ENCODE measurements around the gene STS. TPM values are rescaled to one million over a fixed set of nuclear protein-coding genes. Genes with fewer than 3 reads are reported as not detected.
A peak's percentile ranks its signal among the peaks of the same experiment; 100 is the strongest.

STS gene
- total RNA-seq, 6 donors from 2014 or later, result 5.2 to 15.1 (median 9.6) TPM

DNA sequence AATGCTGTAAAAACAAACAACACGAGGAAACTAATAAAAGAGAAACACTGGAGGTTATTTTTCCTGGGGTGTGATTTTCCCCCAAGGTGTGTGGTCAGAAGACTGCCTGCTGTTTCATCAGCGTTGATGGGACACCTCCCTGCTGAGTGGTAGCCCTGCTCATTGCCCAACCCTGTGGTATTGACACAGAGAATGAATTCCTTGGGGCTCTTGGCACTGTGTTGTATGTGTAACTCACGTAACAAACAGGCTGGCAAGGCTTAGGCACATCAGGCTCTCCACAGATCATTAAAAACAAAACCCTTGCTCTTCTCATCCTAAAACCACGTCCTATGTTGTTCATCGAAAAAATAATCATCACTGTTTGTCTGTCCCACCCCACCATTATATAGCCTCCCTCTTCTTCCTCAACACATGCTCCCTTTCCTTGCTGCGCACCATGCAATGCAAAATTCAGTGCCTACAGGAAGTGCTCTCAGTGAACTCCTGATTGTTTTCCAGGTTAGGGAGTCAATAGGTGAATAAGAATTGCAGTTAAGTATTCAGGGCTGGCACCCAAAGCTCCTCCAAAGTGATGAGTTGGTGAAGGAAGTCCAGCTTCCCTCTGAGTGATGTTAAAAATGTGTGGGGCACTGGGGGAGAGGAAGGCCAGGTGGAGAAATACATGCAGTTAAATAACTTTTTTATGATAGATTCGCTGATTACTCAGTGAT, 11.8 kb downstream of the STS start:
- H3K4me1 ChIP-seq, result no peaks in the 10 kb centered on the region
- 64 to 74% methylated on average over 7 of the region's 7 CpGs for WGBS, 2 donors
- no peaks in the 10 kb centered on the region for H3K36me3 ChIP-seq
- H3K9me3 ChIP-seq, result no peaks in the 10 kb centered on the region
- DNase-seq (peak in 1 of 2 donors; percentile 63), ATAC-seq (ENCODE audit: low FRiP score in 2 of 2) (peak in 1 of 2 donors; percentile 59)
- H3K27me3 ChIP-seq, result no peaks in the 10 kb centered on the region
- no peak overlapping the region for H3K27ac ChIP-seq
- no peak overlapping the region for H3K4me3 ChIP-seq
- TF ChIP-seq EP300 (IDR thresholded peaks at IDR 0.05) (no peak), POLR2A (IDR thresholded peaks at IDR 0.05) (no peak)
- TF ChIP-seq, protein P1, sequence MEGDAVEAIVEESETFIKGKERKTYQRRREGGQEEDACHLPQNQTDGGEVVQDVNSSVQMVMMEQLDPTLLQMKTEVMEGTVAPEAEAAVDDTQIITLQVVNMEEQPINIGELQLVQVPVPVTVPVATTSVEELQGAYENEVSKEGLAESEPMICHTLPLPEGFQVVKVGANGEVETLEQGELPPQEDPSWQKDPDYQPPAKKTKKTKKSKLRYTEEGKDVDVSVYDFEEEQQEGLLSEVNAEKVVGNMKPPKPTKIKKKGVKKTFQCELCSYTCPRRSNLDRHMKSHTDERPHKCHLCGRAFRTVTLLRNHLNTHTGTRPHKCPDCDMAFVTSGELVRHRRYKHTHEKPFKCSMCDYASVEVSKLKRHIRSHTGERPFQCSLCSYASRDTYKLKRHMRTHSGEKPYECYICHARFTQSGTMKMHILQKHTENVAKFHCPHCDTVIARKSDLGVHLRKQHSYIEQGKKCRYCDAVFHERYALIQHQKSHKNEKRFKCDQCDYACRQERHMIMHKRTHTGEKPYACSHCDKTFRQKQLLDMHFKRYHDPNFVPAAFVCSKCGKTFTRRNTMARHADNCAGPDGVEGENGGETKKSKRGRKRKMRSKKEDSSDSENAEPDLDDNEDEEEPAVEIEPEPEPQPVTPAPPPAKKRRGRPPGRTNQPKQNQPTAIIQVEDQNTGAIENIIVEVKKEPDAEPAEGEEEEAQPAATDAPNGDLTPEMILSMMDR (IDR thresholded peaks at IDR 0.05), result no peak

DNA sequence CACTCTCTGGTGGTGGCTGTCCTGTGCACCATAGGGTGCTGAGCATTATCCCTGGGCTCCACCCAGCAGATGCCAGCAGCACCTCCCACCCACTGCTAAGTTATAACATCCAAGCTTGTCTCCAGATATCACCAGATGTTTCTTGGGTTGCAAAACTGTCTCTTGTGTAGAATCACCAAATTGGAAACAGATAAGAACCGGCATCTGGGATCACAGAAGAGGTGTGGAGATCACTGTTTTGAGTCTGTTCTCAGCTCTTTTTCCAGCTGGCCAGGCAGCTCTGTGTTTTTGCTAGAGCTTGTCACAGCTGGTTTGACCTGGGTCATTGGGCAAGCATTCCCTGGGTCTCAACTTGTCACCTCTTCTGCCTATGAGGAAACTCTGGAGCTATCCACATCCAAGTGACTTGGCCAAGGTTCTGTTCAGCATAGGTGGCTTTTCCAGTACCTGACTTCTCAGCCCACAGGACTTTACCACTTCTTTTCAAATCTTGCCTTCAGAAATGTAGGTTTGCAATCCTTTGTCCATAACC, 15.7 kb downstream of the STS start:
- no peaks in the 10 kb centered on the region for H3K27me3 ChIP-seq
- no peak overlapping the region for H3K27ac ChIP-seq
- WGBS, 2 donors, result 89% methylated on average over 1 of the region's 1 CpG; no CpG with 5 or more reads in 1 of the 2 donors
- no peak overlapping the region for H3K4me3 ChIP-seq
- no peaks in the 10 kb centered on the region for H3K4me1 ChIP-seq
- no peaks in the 10 kb centered on the region for H3K36me3 ChIP-seq
- no peaks in the 10 kb centered on the region for H3K9me3 ChIP-seq
- DNase-seq, result no peak
- ATAC-seq (ENCODE audit: low FRiP score in 2 of 2), result no peak
- TF ChIP-seq POLR2A (IDR thresholded peaks at IDR 0.05), result no peak
- TF ChIP-seq EP300 (IDR thresholded peaks at IDR 0.05), result no peak
- TF ChIP-seq, protein P1 (IDR thresholded peaks at IDR 0.05), result no peak
- no peak for TF ChIP-seq POLR2AphosphoS5 (IDR thresholded peaks at IDR 0.05)

DNA sequence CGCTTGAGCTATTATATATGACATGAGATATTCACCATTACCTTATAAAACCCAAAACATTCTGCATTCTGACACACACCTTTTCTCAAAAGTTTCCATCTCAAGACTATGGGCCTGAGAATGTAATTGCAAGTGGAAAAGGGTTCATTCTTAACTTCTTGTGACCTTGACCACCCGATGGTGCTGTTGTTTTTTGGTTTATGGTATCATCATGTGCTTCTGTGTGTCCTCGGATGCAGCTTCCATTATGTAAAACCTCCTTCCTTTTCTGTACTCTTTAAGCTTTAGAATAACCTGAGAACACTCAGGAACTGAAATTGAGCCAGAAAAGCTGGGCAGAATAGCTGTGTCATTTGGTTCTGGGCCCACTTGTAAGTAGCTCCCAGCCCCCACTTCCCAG, 16.7 kb downstream of the STS start:
- H3K27ac ChIP-seq, result no peak overlapping the region
- TF ChIP-seq POLR2A (IDR thresholded peaks at IDR 0.05) (no peak), EP300 (IDR thresholded peaks at IDR 0.05) (no peak), POLR2AphosphoS5 (IDR thresholded peaks at IDR 0.05) (no peak)
- TF ChIP-seq, protein P1 (IDR thresholded peaks at IDR 0.05), result no peak
- H3K4me3 ChIP-seq, result no peak overlapping the region
- H3K27me3 ChIP-seq, result no peaks in the 10 kb centered on the region
- ATAC-seq (ENCODE audit: low FRiP score in 2 of 2) (no peak), DNase-seq (no peak)
- WGBS, 2 donors, result 72 to 77% methylated on average over 3 of the region's 3 CpGs
- no peaks in the 10 kb centered on the region for H3K36me3 ChIP-seq
- H3K9me3 ChIP-seq, result no peaks in the 10 kb centered on the region
- no peaks in the 10 kb centered on the region for H3K4me1 ChIP-seq

DNA sequence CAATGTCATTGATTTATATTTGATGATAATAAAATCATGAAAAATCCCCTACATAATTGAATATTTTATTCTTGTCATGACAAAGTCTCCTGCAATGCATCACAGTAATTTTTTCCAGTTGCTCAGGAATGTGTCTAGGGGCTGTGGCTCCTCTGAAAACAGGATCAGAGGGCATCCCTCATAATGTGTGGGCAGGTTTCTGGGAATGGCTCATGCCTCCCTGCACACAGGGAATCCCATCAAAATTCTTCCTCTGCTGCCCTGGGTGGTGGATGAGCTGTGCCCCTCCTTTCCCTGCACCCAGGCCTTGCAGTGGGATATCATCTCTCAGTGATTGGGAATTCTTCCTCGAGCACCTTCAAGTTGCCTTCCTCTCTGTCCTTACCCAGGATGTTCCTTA, 20.9 kb downstream of the STS start:
- Histone ChIP-seq H3K27me3 (no peaks in the 10 kb centered on the region), H3K36me3 (no peaks in the 10 kb centered on the region), H3K4me1 (no peaks in the 10 kb centered on the region), H3K4me3 (no peak overlapping the region), H3K27ac (no peak overlapping the region), H3K9me3 (no peaks in the 10 kb centered on the region)
- WGBS, 2 donors, result 100% methylated on average over 1 of the region's 1 CpG; no CpG with 5 or more reads in 1 of the 2 donors
- TF ChIP-seq POLR2A (IDR thresholded peaks at IDR 0.05) (no peak), EP300 (IDR thresholded peaks at IDR 0.05) (no peak)
- TF ChIP-seq, protein P1 (IDR thresholded peaks at IDR 0.05), result no peak
- DNase-seq (no peak), ATAC-seq (ENCODE audit: low FRiP score in 2 of 2) (no peak)

DNA sequence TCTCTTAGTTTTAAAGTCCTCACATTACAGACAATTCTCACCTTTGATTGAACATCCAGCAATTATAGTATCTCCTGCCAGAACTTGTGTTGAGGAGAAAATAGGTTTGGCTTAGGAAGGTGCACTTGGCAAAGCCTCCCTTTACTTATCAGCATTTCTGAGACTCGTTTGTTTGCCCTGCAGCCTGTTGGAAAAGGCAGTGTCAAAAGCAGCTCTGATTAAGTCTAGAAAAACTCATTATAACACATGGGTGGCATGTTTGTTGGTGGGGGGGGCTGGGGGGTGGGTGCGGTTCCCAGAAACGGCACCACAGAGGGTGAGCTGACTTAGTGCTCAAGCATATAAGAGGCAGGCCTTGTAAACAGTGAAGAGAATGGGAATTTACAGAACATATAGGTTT, 22.1 kb downstream of the STS start:
- no peak for DNase-seq
- ATAC-seq (ENCODE audit: low FRiP score in 2 of 2), result no peak
- H3K36me3 ChIP-seq, result no peaks in the 10 kb centered on the region
- no peak overlapping the region for H3K4me3 ChIP-seq
- H3K9me3 ChIP-seq, result no peaks in the 10 kb centered on the region
- 76% methylated on average over 3 of the region's 3 CpGs; no CpG with 5 or more reads in 1 of the 2 donors for WGBS, 2 donors
- no peaks in the 10 kb centered on the region for H3K27me3 ChIP-seq
- TF ChIP-seq EP300 (IDR thresholded peaks at IDR 0.05), result no peak
- no peaks in the 10 kb centered on the region for H3K4me1 ChIP-seq
- H3K27ac ChIP-seq, result no peak overlapping the region

Data from upper lobe of left lung (tissue), 6 donors.